Endothelial cell of umbilical vein (primary cell): ENCODE measurements around the gene SELP. TPM values are rescaled to one million over a fixed set of nuclear protein-coding genes. Genes with fewer than 3 reads are reported as not detected.

ENCODE experiments used
- BruUV-seq: library from RNA; stranded (reverse); fragments of 400-500 nt; replicated peaks from 2 replicates; lab custom pipeline; 2021; lab: Mats Ljungman, UMichigan
- CTCF ChIA-PET: fragments of 300-600, 350-600 bp; sonication (Branson Sonifier 250); formaldehyde crosslinking; loops from one replicate; lab custom pipeline; 2021; ENCODE audit warnings: antibody characterized with exemption, inconsistent platforms; lab: Charles Lee
- POLR2A ChIA-PET: fragments of 300-600, 350-600 bp; sonication (Branson Sonifier 250); formaldehyde crosslinking; loops from one replicate; lab custom pipeline; 2021; ENCODE audit warnings: antibody characterized with exemption, inconsistent platforms; lab: Charles Lee
- DNase-seq: peaks from one replicate; pipeline ENCODE4 v3.0.0-alpha.2; 2011; ENCODE audit warnings: low read depth, low spot score
- FAIRE-seq: peaks from 2 replicates; lab custom pipeline; 2011; peaks lifted over from hg19 to GRCh38; lab: Jason Lieb, UNC
- H2AFZ ChIP-seq: 2 replicates; pipeline ENCODE4 v1.6.0; 2012; ENCODE audit warnings: low read depth, low read length, control low read depth, inconsistent platforms
- H3K27ac ChIP-seq: 2 replicates; pipeline ENCODE4 v1.5.1; 2011; ENCODE audit warnings: low read depth, mild to moderate bottlenecking, control low read depth, low read length, moderate library complexity; ENCODE audit not compliant: insufficient read depth
- H3K27me3 ChIP-seq, 2 experiments: 2 replicates each; pipeline versions ENCODE4 v1.6.0 to v1.6.1; 2011; ENCODE audit warnings: low read length in 2 of 2, mixed read lengths in 1 of 2; ENCODE audit not compliant: control insufficient read depth in 2 of 2, insufficient read depth in 2 of 2
- H3K36me3 ChIP-seq, 2 experiments: 2 replicates in 1 of 2; 3 replicates in 1 of 2; pipeline ENCODE4 v1.5.1; 2011; ENCODE audit warnings: low read length in 2 of 2, mild to moderate bottlenecking in 1 of 2, moderate library complexity in 1 of 2; ENCODE audit not compliant: control insufficient read depth in 2 of 2, insufficient read depth in 2 of 2; ENCODE audit errors: extremely low read depth in 1 of 2
- H3K4me1 ChIP-seq: 3 replicates; pipeline ENCODE4 v1.5.1; 2011; ENCODE audit warnings: mild to moderate bottlenecking, low read length; ENCODE audit not compliant: control insufficient read depth, insufficient read depth; ENCODE audit errors: extremely low read depth
- H3K4me2 ChIP-seq: 2 replicates; pipeline ENCODE4 v1.6.1; 2011; ENCODE audit warnings: low read length, control low read depth, mixed read lengths; ENCODE audit not compliant: insufficient read depth
- H3K4me3 ChIP-seq, 3 experiments: fragments of 200-600 bp in 1 of 3; sonication (generic), shearing (Covaris generic) in 1 of 3; replicated peaks in 1 of 3; 2 replicates each; pipeline ENCODE4 v1.5.1; 2011 to 2016; ENCODE audit warnings: control low read depth in 3 of 3, low read length in 3 of 3, mild to moderate bottlenecking in 2 of 3, inconsistent platforms in 1 of 3, low read depth in 1 of 3, moderate library complexity in 1 of 3; ENCODE audit not compliant: insufficient read depth in 1 of 3
- H3K79me2 ChIP-seq: 2 replicates; pipeline ENCODE4 v1.6.0; 2012; ENCODE audit warnings: low read length, inconsistent platforms; ENCODE audit not compliant: control insufficient read depth, insufficient read depth
- H3K9ac ChIP-seq: replicated peaks from 2 replicates; pipeline ENCODE3; 2011; ENCODE audit warnings: low read length, control low read depth; ENCODE audit not compliant: insufficient read depth; ENCODE audit errors: extremely low read depth
- H3K9me1 ChIP-seq: replicated peaks from 3 replicates; pipeline ENCODE4 v1.6.0; 2011; ENCODE audit warnings: mild to moderate bottlenecking, low read length; ENCODE audit not compliant: control insufficient read depth, insufficient read depth; ENCODE audit errors: extremely low read depth
- H3K9me3 ChIP-seq: replicated peaks from 2 replicates; pipeline ENCODE4 v1.5.1; 2012; ENCODE audit warnings: low read length, inconsistent platforms; ENCODE audit not compliant: control insufficient read depth, insufficient read depth
- H4K20me1 ChIP-seq: replicated peaks from 2 replicates; pipeline ENCODE3; 2011; ENCODE audit warnings: mild to moderate bottlenecking, low read length; ENCODE audit not compliant: control insufficient read depth, insufficient read depth; ENCODE audit errors: extremely low read depth
- FOS ChIP-seq: IDR thresholded peaks from 2 replicates; pipeline ENCODE4 v1.6.1; 2011; ENCODE audit warnings: mild to moderate bottlenecking, low read length, moderate library complexity, borderline replicate concordance; ENCODE audit not compliant: insufficient read depth
- GATA2 ChIP-seq: IDR thresholded peaks from 2 replicates; pipeline ENCODE4 v1.7.0; 2011; ENCODE audit warnings: low read depth, mild to moderate bottlenecking, moderate library complexity, mixed read lengths, low read length; ENCODE audit not compliant: insufficient read length, insufficient read depth
- JUN ChIP-seq: IDR thresholded peaks from 2 replicates; pipeline ENCODE4 v1.6.1; 2011; ENCODE audit warnings: borderline replicate concordance, low read depth; ENCODE audit not compliant: insufficient read length, insufficient read depth
- dilution Hi-C: fragments of 300-500 bp; cut with MboI; formaldehyde crosslinking; loops from one replicate; pipeline ENCODE4 v1.15.0; 2019; ENCODE audit warnings: low sequenced_read_pairs; ENCODE audit not compliant: extremely low pct_ligation_motif_present
- intact Hi-C: fragments of 100-400 bp; cut with micrococcal nuclease; formaldehyde crosslinking; loops from one replicate; pipeline ENCODE4 v1.10.0; 2022
- polyA plus RNA-seq, 4 experiments: library from polyadenylated mRNA; depleted of rRNA in 3 of 4; stranded (reverse) in 3 of 4; unstranded in 1 of 4; fragments of >200 nt; gene quantifications; 2 replicates each; pipeline versions ENCODE4 v1.2.1 to v1.2.3, GENCODE V29; 2011 to 2012; ENCODE audit warnings: missing spikeins in 1 of 4
- total RNA-seq: library from RNA; stranded (reverse); gene quantifications from 2 replicates; pipeline ENCODE4 v1.2.3, GENCODE V29; 2021
- TF ChIP-seq, protein P1 (sequence below), 2 donors: IDR thresholded peaks; 1 replicate in 1 of 2; 2 replicates in 1 of 2; pipeline ENCODE4 v1.5.1; 2011; ENCODE audit warnings: low read length in 2 of 2, mild to moderate bottlenecking in 2 of 2, moderate library complexity in 2 of 2, control low read depth in 1 of 2, inconsistent platforms in 1 of 2, low read depth in 1 of 2; ENCODE audit not compliant: insufficient read depth in 1 of 2; ENCODE audit errors: extremely low read depth in 1 of 2

The SELP gene
- total and polyA plus RNA-seq, 2 donors (not counting 3 experiments of a cell fraction or from before 2014, with no cell fraction given), result 1.3 to 1.6 TPM

DNA sequence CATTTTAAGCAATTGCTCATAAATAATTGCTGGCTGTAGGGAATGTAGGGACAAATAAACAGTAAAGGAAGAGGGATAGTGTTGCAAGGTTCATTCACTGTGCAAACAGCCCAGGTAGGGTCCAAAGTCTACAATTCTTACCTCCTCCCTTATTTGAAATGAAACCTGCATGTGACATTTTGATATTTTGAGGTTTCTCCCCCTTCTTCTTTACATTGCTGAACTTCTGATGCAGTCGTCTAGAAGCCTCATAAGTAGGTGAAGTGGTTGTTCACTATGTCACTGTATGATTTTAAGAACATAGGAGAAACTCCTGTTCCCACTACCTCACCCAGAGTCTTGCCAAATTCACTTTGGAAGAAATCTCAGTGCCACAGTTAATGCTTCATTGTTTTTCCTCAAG is 59.8 kb downstream of the SELP start:
- H3K36me3 ChIP-seq, result no peaks in the 10 kb centered on the region
- no peaks in the 10 kb centered on the region for H3K9me3 ChIP-seq
- CTCF ChIA-PET, result interaction anchor here (2.0 to 2.5 kb wide), 2 partner anchors 16 to 142 kb away, joined by 5 to 7 read pairs; partner anchors contain the start of gene F5
- no peak overlapping the region for H3K4me2 ChIP-seq
- H2AFZ ChIP-seq, result no peak overlapping the region
- intact Hi-C loops (no loop called here), dilution Hi-C loops (no loop called here)
- POLR2A ChIA-PET, result no interaction called here
- TF ChIP-seq FOS, result no peak
- no peaks in the 10 kb centered on the region for H3K79me2 ChIP-seq
- DNase-seq, result no peak
- BruUV-seq, result no TSS peak
- no peak overlapping the region for H3K27ac ChIP-seq
- no peaks in the 10 kb centered on the region for H3K27me3 ChIP-seq
- H3K9me1 ChIP-seq, result no peaks in the 10 kb centered on the region
- FAIRE-seq, result no peak
- no peaks in the 10 kb centered on the region for H4K20me1 ChIP-seq
- no peak overlapping the region for H3K4me3 ChIP-seq
- peaks cover 8% of the 10 kb centered on the region for H3K4me1 ChIP-seq
- H3K9ac ChIP-seq, result no peak overlapping the region

DNA sequence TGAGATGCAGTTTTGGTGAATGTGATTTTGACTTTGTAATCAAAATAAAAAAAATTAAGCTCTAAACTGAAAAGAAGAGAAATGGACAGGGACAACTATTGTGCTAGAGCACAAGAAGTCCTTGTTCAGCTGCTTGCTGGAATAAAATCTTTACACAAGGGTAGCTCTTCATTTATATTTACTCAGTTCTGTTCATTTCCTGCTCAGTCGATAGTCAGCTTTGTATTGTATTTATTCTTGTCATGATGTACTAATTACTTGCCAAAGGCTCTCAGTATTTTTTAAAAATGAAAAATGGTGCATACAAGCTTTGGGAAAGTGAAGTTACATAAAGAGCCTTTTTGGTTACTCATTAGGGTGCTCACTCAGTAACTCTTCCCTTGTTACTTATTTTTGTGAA is 61.4 kb downstream of the SELP start:
- intact Hi-C loops (no loop called here), dilution Hi-C loops (no loop called here)
- peaks cover 8% of the 10 kb centered on the region for H3K4me1 ChIP-seq
- BruUV-seq, result no TSS peak
- no peak overlapping the region for H3K4me3 ChIP-seq
- H3K27me3 ChIP-seq, result no peaks in the 10 kb centered on the region
- H4K20me1 ChIP-seq, result no peaks in the 10 kb centered on the region
- H3K9ac ChIP-seq, result no peak overlapping the region
- H3K4me2 ChIP-seq, result no peak overlapping the region
- TF ChIP-seq, protein P1, sequence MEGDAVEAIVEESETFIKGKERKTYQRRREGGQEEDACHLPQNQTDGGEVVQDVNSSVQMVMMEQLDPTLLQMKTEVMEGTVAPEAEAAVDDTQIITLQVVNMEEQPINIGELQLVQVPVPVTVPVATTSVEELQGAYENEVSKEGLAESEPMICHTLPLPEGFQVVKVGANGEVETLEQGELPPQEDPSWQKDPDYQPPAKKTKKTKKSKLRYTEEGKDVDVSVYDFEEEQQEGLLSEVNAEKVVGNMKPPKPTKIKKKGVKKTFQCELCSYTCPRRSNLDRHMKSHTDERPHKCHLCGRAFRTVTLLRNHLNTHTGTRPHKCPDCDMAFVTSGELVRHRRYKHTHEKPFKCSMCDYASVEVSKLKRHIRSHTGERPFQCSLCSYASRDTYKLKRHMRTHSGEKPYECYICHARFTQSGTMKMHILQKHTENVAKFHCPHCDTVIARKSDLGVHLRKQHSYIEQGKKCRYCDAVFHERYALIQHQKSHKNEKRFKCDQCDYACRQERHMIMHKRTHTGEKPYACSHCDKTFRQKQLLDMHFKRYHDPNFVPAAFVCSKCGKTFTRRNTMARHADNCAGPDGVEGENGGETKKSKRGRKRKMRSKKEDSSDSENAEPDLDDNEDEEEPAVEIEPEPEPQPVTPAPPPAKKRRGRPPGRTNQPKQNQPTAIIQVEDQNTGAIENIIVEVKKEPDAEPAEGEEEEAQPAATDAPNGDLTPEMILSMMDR (IDR thresholded peaks at IDR 0.05; ENCODE audit: extremely low read depth in 1 of 2, insufficient read depth in 1 of 2, low read depth in 1 of 2, low read length in 2 of 2), result no peak
- TF ChIP-seq GATA2, result no peak
- TF ChIP-seq JUN, result no peak
- no peaks in the 10 kb centered on the region for H3K79me2 ChIP-seq
- ChIA-PET CTCF (interaction anchor here (0.7 to 2.5 kb wide), 4 partner anchors 18 to 965 kb away, joined by 3 to 7 read pairs (median 4); partner anchors contain the start of gene F5), POLR2A (no interaction called here)
- DNase-seq (no peak), FAIRE-seq (no peak)
- no peaks in the 10 kb centered on the region for H3K9me3 ChIP-seq
- H3K27ac ChIP-seq, result no peak overlapping the region
- H2AFZ ChIP-seq, result no peak overlapping the region
- H3K36me3 ChIP-seq, result no peaks in the 10 kb centered on the region
- H3K9me1 ChIP-seq, result no peaks in the 10 kb centered on the region
